GM12872 (cell line): Measurements from ENCODE around the gene PIGM.

ENCODE experiments used
- TF ChIP-seq, protein P1 (sequence below): IDR thresholded peaks from 3 replicates; pipeline ENCODE4 v1.5.1; 2011; ENCODE audit warnings: low read depth, mild to moderate bottlenecking, low read length, moderate library complexity; ENCODE audit not compliant: insufficient read depth

Gene PIGM

DNA sequence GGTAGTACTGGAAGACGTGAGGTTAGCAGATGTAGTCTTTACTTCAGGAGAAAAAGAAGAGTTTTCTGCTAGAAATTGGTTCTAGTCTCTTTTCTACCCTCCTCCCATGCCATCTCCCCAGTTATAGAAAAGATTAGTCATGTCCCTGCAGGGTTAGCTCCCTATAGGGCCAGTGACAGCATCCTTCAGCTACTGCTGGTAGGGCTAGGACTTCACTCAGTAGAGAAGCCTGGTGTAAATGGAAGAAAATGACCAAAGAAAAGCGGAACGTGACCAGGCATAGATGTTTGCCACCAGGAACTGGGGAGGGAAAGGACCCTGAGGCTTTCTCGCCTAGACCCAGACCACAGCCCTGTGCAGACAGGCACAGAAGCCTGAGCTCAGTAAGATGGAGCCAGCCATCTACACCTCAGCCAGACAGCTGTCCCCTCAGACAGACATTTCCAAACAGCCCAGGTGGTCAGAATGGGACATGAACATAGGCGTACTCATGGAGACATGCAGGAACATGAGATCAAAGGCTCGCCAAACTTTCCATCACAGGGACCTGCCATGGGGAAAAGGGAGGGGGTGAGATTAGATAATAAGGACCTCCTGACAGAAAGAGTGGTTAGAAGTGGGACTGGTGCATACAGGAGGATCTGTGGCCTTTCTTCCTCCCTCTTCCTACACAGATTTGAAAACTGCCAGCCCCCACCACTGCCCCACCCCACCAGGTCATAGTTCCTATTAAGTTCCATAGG is 54.3 kb downstream of the PIGM start:
- TF ChIP-seq, protein P1, sequence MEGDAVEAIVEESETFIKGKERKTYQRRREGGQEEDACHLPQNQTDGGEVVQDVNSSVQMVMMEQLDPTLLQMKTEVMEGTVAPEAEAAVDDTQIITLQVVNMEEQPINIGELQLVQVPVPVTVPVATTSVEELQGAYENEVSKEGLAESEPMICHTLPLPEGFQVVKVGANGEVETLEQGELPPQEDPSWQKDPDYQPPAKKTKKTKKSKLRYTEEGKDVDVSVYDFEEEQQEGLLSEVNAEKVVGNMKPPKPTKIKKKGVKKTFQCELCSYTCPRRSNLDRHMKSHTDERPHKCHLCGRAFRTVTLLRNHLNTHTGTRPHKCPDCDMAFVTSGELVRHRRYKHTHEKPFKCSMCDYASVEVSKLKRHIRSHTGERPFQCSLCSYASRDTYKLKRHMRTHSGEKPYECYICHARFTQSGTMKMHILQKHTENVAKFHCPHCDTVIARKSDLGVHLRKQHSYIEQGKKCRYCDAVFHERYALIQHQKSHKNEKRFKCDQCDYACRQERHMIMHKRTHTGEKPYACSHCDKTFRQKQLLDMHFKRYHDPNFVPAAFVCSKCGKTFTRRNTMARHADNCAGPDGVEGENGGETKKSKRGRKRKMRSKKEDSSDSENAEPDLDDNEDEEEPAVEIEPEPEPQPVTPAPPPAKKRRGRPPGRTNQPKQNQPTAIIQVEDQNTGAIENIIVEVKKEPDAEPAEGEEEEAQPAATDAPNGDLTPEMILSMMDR, result no peak
